ENCODE measurements around the gene SPRY2. TPM values are rescaled to one million over a fixed set of nuclear protein-coding genes. Genes with fewer than 3 reads are reported as not detected.

The SPRY2 gene
- total and polyA plus RNA-seq, 2 of the 4 experiments (the other 2 are of a cell fraction): 21.1 to 47.9 TPM

- Histone ChIP-seq H4K20me1 (ENCODE audit: insufficient read depth, low read length) (no peaks in the 10 kb centered on the region), H3K18ac (ENCODE audit: low read depth, low read length) (no peak overlapping the region), H3K23ac (ENCODE audit: low read depth, low read length) (no peak overlapping the region), H3K27me3 (ENCODE audit: control insufficient read depth, insufficient read depth, low read length) (no peaks in the 10 kb centered on the region), H2AK9ac (replicated peaks; ENCODE audit: low read depth, low read length, poor library complexity) (no peak overlapping the region), H3K9me3 (ENCODE audit: control insufficient read depth, insufficient read depth, low read length) (no peaks in the 10 kb centered on the region), H4K5ac (ENCODE audit: low read depth, low read length) (no peak overlapping the region), H2BK120ac (ENCODE audit: low read depth, low read length) (no peak overlapping the region), H2AK5ac (ENCODE audit: low read depth, low read length) (no peak overlapping the region), H2BK5ac (ENCODE audit: low read depth, low read length, poor library complexity, severe bottlenecking) (no peak overlapping the region), H2BK15ac (ENCODE audit: low read depth, low read length) (no peak overlapping the region), H4K91ac (ENCODE audit: insufficient read depth, low read depth, low read length) (no peak overlapping the region), H3K27ac (ENCODE audit: insufficient read depth, low read length) (no peak overlapping the region), H3K4me1 (ENCODE audit: control insufficient read depth, insufficient read depth, low read length) (no peaks in the 10 kb centered on the region), H2BK20ac (ENCODE audit: low read depth, low read length) (no peak overlapping the region), H3K4me2 (ENCODE audit: low read depth, low read length) (no peak overlapping the region), H3K79me1 (ENCODE audit: low read depth in 1 of 2, low read length in 2 of 2) (no peaks in the 10 kb centered on the region), H3K4ac (ENCODE audit: low read depth, low read length) (no peak overlapping the region), H3K9ac (ENCODE audit: low read depth, low read length) (no peak overlapping the region), H4K8ac (ENCODE audit: low read depth in 2 of 2, low read length in 2 of 2) (no peak overlapping the region), H3K14ac (replicated peaks; ENCODE audit: low read depth, low read length) (no peak overlapping the region), H3K56ac (ENCODE audit: extremely low read depth, insufficient read depth, low read length) (no peak overlapping the region), H3K36me3 (ENCODE audit: control insufficient read depth, insufficient read depth, low read length) (no peaks in the 10 kb centered on the region), H2AFZ (replicated peaks; ENCODE audit: low read length, poor library complexity) (no peak overlapping the region), H3K4me3 (ENCODE audit: insufficient read depth, low read depth, low read length) (no peak overlapping the region), H3K9me1 (ENCODE audit: insufficient read depth, low read length) (no peaks in the 10 kb centered on the region)
- intact Hi-C loops (cut with micrococcal nuclease) (no loop called here), dilution Hi-C loops (cut with HindIII; ENCODE audit: low sequenced_read_pairs, unreplicated experiment) (no loop called here), in situ Hi-C loops (cut with MboI; ENCODE audit: low sequenced_read_pairs) (loop anchor here (10.0 to 25.0 kb wide), 3 partner anchors 593 to 805 kb away; no protein-coding TSS in a partner anchor)
- POLR2A ChIA-PET (ENCODE audit: unreplicated experiment): no interaction called here
- CTCF ChIA-PET: no interaction called here
- WGBS, 2 experiments (ENCODE audit: extremely low coverage in 2 of 2, insufficient read length in 1 of 2): 83% methylated on average over 2 of the region's 3 CpGs; no CpG with 5 or more reads in 1 of the 2 experiments
- ATAC-seq (ENCODE audit: low read depth) (no peak), DNase-seq (no peak)
- TF ChIP-seq RAD21 (IDR thresholded peaks at IDR 0.05; ENCODE audit: low read length): no peak
- no peak for TF ChIP-seq CTCF (conservative IDR thresholded peaks at IDR 0.05; ENCODE audit: low read depth, low read length)
- TF ChIP-seq MXI1 (IDR thresholded peaks at IDR 0.05; ENCODE audit: borderline replicate concordance, low read depth, low read length): no peak
- TF ChIP-seq RFX5 (IDR thresholded peaks at IDR 0.05; ENCODE audit: low read depth, low read length): no peak
- TF ChIP-seq RCOR1 (IDR thresholded peaks at IDR 0.05; ENCODE audit: insufficient replicate concordance, low read length): no peak
- TF ChIP-seq MAFK (IDR thresholded peaks at IDR 0.05; ENCODE audit: low read depth, low read length): no peak
- TF ChIP-seq SMC3 (IDR thresholded peaks at IDR 0.05; ENCODE audit: low read depth, low read length): no peak
- TF ChIP-seq BHLHE40 (IDR thresholded peaks at IDR 0.05; ENCODE audit: low read depth, low read length): no peak
- no peak for TF ChIP-seq CHD1 (IDR thresholded peaks at IDR 0.05; ENCODE audit: low read depth, low read length)
- TF ChIP-seq FOS (IDR thresholded peaks at IDR 0.05; ENCODE audit: low read depth, low read length): no peak
- TF ChIP-seq USF2 (IDR thresholded peaks at IDR 0.05; ENCODE audit: low read depth, low read length): no peak
- no TSS peak for BruUV-seq (replicated peaks)
Observed at GRCh38 chr13:80367473-80367872, 26.5 kb upstream of the SPRY2 start.
